ENCODE measurements around the gene AIF1L.

GRCh38 chr9:131062969-131063368, 33.4 kb upstream of the AIF1L start:
- no peak for TF ChIP-seq CTCF (IDR thresholded peaks at IDR 0.05)
- no peak for TF ChIP-seq POLR2A (IDR thresholded peaks at IDR 0.05)
